OCI-LY3 (cell line): ENCODE measurements around the gene PNCK.

Experiments
- CTCF ChIP-seq: fragments of 200-600, 300-600 bp; sonication (generic); IDR thresholded peaks from 2 replicates; pipeline ENCODE4 v1.5.1; 2014; ENCODE audit warnings: antibody characterized with exemption, low read length, low read depth
- EZH2phosphoT487 ChIP-seq: fragments of 200-600 bp; shearing (Covaris generic); IDR thresholded peaks from 2 replicates; pipeline ENCODE4 v1.6.1; 2018; ENCODE audit warnings: antibody characterized with exemption, mixed run types, low read depth

GRCh38 chrX:153640045-153640686 is 33.4 kb downstream of the PNCK start:
- no peak for TF ChIP-seq CTCF
- TF ChIP-seq EZH2phosphoT487: no peak
